ENCODE measurements around the gene SLC35F4.

The SLC35F4 gene

GRCh38 chr14:57747036-57747435, 118.9 kb downstream of the SLC35F4 start:
- TF ChIP-seq CTCF (IDR thresholded peaks at IDR 0.05; ENCODE audit: low read depth, low read length), result no peak
- H3K4me3 ChIP-seq (ENCODE audit: low read depth, low read length), result no peak overlapping the region

- TF ChIP-seq CTCF (IDR thresholded peaks at IDR 0.05; ENCODE audit: low read depth, low read length), result no peak
- no peak overlapping the region for H3K4me3 ChIP-seq (ENCODE audit: low read depth, low read length)
These were observed 119.3 kb downstream of the SLC35F4 start for GRCh38 chr14:57746563-57746962.

- H3K4me3 ChIP-seq (ENCODE audit: low read depth, low read length), result no peak overlapping the region
- no peak for TF ChIP-seq CTCF (IDR thresholded peaks at IDR 0.05; ENCODE audit: low read depth, low read length)
These were observed 126.4 kb downstream of the SLC35F4 start for GRCh38 chr14:57739516-57739915.

- TF ChIP-seq CTCF (IDR thresholded peaks at IDR 0.05; ENCODE audit: low read depth, low read length), result no peak
- no peak overlapping the region for H3K4me3 ChIP-seq (ENCODE audit: low read depth, low read length)
These were observed 128.3 kb downstream of the SLC35F4 start for GRCh38 chr14:57737598-57737997.

GRCh38 chr14:57736391-57736790, 129.5 kb downstream of the SLC35F4 start:
- H3K4me3 ChIP-seq (ENCODE audit: low read depth, low read length), result no peak overlapping the region
- TF ChIP-seq CTCF (IDR thresholded peaks at IDR 0.05; ENCODE audit: low read depth, low read length), result no peak

GRCh38 chr14:57735276-57735675, 130.6 kb downstream of the SLC35F4 start:
- H3K4me3 ChIP-seq (ENCODE audit: low read depth, low read length), result no peak overlapping the region
- no peak for TF ChIP-seq CTCF (IDR thresholded peaks at IDR 0.05; ENCODE audit: low read depth, low read length)

GRCh38 chr14:57732463-57733285, 133.2 kb downstream of the SLC35F4 start:
- H3K4me3 ChIP-seq (ENCODE audit: low read depth, low read length), result no peak overlapping the region
- TF ChIP-seq CTCF (IDR thresholded peaks at IDR 0.05; ENCODE audit: low read depth, low read length), result no peak

All from WI38 (cell line).